Loucy (cell line): ENCODE measurements around the gene MON1A.

ENCODE experiments used
- EZH2phosphoT487 ChIP-seq: fragments of 200-600 bp; IDR thresholded peaks from 2 replicates; pipeline ENCODE4 v1.6.1; 2018; ENCODE audit warnings: antibody characterized with exemption, mild to moderate bottlenecking, moderate library complexity, borderline replicate concordance
- TF ChIP-seq, protein P1 (sequence below): fragments of 200-600 bp; sonication (generic); conservative IDR thresholded peaks from 2 replicates; pipeline ENCODE4 v1.5.1; 2014; ENCODE audit warnings: mild to moderate bottlenecking, antibody characterized with exemption, low read length

DNA sequence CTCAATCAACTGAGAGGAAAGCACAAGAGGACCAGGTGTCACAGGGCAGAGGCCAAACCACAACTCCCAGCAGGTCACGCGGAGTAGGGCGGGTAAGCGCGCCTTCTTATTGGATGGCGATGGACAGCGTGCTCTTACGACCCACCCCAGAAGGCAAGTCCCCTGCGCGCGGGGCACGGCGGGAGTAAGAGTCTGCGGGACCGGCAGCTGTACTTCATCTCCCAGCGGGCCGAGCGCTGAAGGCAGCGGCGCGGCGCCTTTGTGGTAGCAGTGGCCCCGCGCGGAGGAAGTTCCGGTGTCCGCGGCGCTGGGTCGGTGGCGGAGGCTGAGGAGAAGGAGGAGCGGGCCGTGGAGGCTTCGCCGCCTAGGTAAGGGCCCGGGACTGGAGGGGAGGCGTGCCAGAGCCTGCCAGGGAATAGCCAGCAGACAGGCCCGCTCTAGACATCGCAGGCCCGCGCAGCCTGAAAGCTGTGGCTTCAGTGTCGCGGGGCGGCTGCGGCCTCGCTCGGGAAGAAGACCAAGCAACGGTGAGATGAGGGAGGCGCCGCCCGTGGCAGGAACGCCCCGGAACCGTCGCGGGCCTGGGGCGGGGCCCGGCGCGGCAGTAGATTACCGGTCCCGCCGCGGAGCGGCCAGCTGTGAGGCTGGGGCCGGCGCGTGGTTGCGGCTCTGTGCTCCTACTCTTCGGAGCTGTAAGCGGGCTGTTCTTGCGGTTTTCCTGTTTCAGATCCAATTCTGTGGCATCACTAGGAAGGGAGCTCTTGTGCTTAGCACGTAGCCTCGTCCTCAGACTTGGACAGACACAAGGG is 10.5 kb upstream of the MON1A start, which contains the start of gene RBM6:
- TF ChIP-seq, protein P1, sequence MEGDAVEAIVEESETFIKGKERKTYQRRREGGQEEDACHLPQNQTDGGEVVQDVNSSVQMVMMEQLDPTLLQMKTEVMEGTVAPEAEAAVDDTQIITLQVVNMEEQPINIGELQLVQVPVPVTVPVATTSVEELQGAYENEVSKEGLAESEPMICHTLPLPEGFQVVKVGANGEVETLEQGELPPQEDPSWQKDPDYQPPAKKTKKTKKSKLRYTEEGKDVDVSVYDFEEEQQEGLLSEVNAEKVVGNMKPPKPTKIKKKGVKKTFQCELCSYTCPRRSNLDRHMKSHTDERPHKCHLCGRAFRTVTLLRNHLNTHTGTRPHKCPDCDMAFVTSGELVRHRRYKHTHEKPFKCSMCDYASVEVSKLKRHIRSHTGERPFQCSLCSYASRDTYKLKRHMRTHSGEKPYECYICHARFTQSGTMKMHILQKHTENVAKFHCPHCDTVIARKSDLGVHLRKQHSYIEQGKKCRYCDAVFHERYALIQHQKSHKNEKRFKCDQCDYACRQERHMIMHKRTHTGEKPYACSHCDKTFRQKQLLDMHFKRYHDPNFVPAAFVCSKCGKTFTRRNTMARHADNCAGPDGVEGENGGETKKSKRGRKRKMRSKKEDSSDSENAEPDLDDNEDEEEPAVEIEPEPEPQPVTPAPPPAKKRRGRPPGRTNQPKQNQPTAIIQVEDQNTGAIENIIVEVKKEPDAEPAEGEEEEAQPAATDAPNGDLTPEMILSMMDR: no peak
- TF ChIP-seq EZH2phosphoT487: no peak
